NCI-H748 (cell line): Measurements from ENCODE around the gene PARD3.

Source experiments
- DNase-seq: peaks from one replicate; lab custom pipeline; 2025; ENCODE audit not compliant: unreplicated experiment; lab: John Stamatoyannopoulos, UW

Gene PARD3

GRCh38 chr10:34408956-34409355 is 406.1 kb downstream of the PARD3 start:
- DNase-seq = no peak

- DNase-seq = no peak
Measured at GRCh38 chr10:34408381-34408780, 406.7 kb downstream of the PARD3 start.

GRCh38 chr10:34407324-34407805 is 407.7 kb downstream of the PARD3 start:
- DNase-seq = peak; percentile 5

- DNase-seq = no peak
Measured at GRCh38 chr10:34406463-34407323, 408.4 kb downstream of the PARD3 start.

- no peak for DNase-seq
Measured at GRCh38 chr10:34405611-34406462, 409.3 kb downstream of the PARD3 start.

GRCh38 chr10:34403512-34403911 is 411.6 kb downstream of the PARD3 start:
- no peak for DNase-seq

- no peak for DNase-seq
Measured at GRCh38 chr10:34400075-34400474, 415.0 kb downstream of the PARD3 start.

GRCh38 chr10:34399013-34399412 is 416.1 kb downstream of the PARD3 start:
- DNase-seq = no peak

- DNase-seq = no peak
Measured at GRCh38 chr10:34397324-34397723, 417.8 kb downstream of the PARD3 start.

GRCh38 chr10:34396663-34397062 is 418.4 kb downstream of the PARD3 start:
- no peak for DNase-seq

- DNase-seq = no peak
Measured at GRCh38 chr10:34392641-34393170, 422.4 kb downstream of the PARD3 start.

GRCh38 chr10:34391168-34391567 is 423.9 kb downstream of the PARD3 start:
- peak; percentile 74 for DNase-seq

GRCh38 chr10:34389801-34390200 is 425.3 kb downstream of the PARD3 start:
- no peak for DNase-seq

GRCh38 chr10:34386921-34387320 is 428.2 kb downstream of the PARD3 start:
- no peak for DNase-seq

GRCh38 chr10:34384372-34384771 is 430.7 kb downstream of the PARD3 start:
- DNase-seq = peak; percentile 76

- DNase-seq = no peak
Measured at GRCh38 chr10:34382626-34383025, 432.5 kb downstream of the PARD3 start.

GRCh38 chr10:34380856-34381255 is 434.2 kb downstream of the PARD3 start:
- no peak for DNase-seq

GRCh38 chr10:34378297-34378696 is 436.8 kb downstream of the PARD3 start:
- DNase-seq = no peak

- no peak for DNase-seq
Measured at GRCh38 chr10:34377833-34378232, 437.3 kb downstream of the PARD3 start.

- DNase-seq = no peak
Measured at GRCh38 chr10:34374356-34375045, 440.6 kb downstream of the PARD3 start.

- no peak for DNase-seq
Measured at GRCh38 chr10:34373211-34373610, 441.9 kb downstream of the PARD3 start.
